Psoas muscle (tissue), 8 donors: ENCODE measurements around the gene MMP28. TPM values are rescaled to one million over a fixed set of nuclear protein-coding genes. Genes with fewer than 3 reads are reported as not detected.

ENCODE experiments used
- ATAC-seq, 4 donors: fragments of 200-7000 bp; cut with Tn5 transposase; one replicate each; pipeline ENCODE4 v1.9.1; 2020; ENCODE audit warnings: moderate library complexity in 3 of 4, mild to moderate bottlenecking in 2 of 4
- DNase-seq, 2 donors: peaks; one replicate each; pipeline ENCODE4 v3.0.0-alpha.2; 2020
- H3K27ac ChIP-seq: fragments of 200-600 bp; one replicate; pipeline ENCODE4 v1.8.0; 2022
- H3K27me3 ChIP-seq, 3 donors: fragments of 200-600 bp in 1 of 3; one replicate each; pipeline versions ENCODE4 v1.6.1 to v1.8.0; 2013 to 2022; ENCODE audit warnings: low read length in 2 of 3, mild to moderate bottlenecking in 2 of 3, moderate library complexity in 1 of 3; ENCODE audit not compliant: insufficient read depth in 3 of 3
- H3K36me3 ChIP-seq, 2 donors: fragments of 200-600 bp in 1 of 2; one replicate each; pipeline versions ENCODE4 v1.6.1 to v1.8.0; 2013 to 2022; ENCODE audit warnings: low read depth in 1 of 2, mild to moderate bottlenecking in 1 of 2, moderate library complexity in 1 of 2; ENCODE audit not compliant: insufficient read depth in 1 of 2
- H3K4me1 ChIP-seq: fragments of 200-600 bp; one replicate; pipeline ENCODE4 v1.8.0; 2022
- H3K4me3 ChIP-seq: fragments of 200-600 bp; one replicate; pipeline ENCODE4 v1.8.0; 2022; ENCODE audit warnings: mild to moderate bottlenecking
- H3K9me3 ChIP-seq: fragments of 200-600 bp; one replicate; pipeline ENCODE4 v1.8.0; 2022
- WGBS, 3 donors: extraction: QIAGEN DNeasy Blood & Tissue Kit; methylation state at CpG; one replicate each; pipeline versions ENCODE4 v1.1.6 to v1.1.7; 2013; 5-methylcytosine and 5-hydroxymethylcytosine counted together
- intact Hi-C, 2 donors: fragments of 100-400 bp; cut with DNase I; formaldehyde crosslinking; loops; one replicate each; pipeline versions ENCODE4 v1.11.0 to v1.14.2; 2022
- polyA plus RNA-seq, 3 donors: library from polyadenylated mRNA; stranded (reverse); fragments of 200-250 nt; gene quantifications; one replicate each; pipeline ENCODE4 v1.2.3, GENCODE V29; 2013
- total RNA-seq, 4 donors: library from RNA; stranded (reverse); fragmentation: NEBNext Ultra II Directional in 2 of 4; extraction: Animal tissue kit (Norgen Biotek cat#: 25700) in 2 of 4; gene quantifications; one replicate each; pipeline versions ENCODE4 v1.2.1 to v1.2.4, GENCODE V29; 2021 to 2023
- TF ChIP-seq, protein P1 (sequence below): fragments of 200-600 bp; IDR thresholded peaks from one replicate; pipeline ENCODE4 v1.8.0; 2022; ENCODE audit warnings: antibody characterized with exemption
- donor health status: healthy with polysubstance abuse.
- donor health status: DM: no; HTN: no; CAD: no; lungs with moderate emphysema.
- donor health status: Bipolar disorder and iron deficiency.
- donor health status: healthy.
- donor health status: DM: yes; HTN: yes; CAD: no.
- donor health status: DM: no; HTN: no; CAD: no.
- donor health status: DM: no; HTN: no; CAD: no.
- donor health status: DM: yes; HTN: yes; CAD: no.

The MMP28 gene
- total and polyA plus RNA-seq, 7 donors, result 0.61 to 5.5 (median 1.7) TPM

GRCh38 chr17:35738519-35739133, 56.8 kb downstream of the MMP28 start:
- H3K4me3 ChIP-seq, result no peak overlapping the region
- no peak overlapping the region for H3K27ac ChIP-seq
- H3K36me3 ChIP-seq, result no peaks in the 10 kb centered on the region
- ATAC-seq, result no peak
- WGBS, 3 donors, result 71 to 87% (median 76%) methylated on average over 5 of the region's 5 CpGs
- TF ChIP-seq, protein P1, sequence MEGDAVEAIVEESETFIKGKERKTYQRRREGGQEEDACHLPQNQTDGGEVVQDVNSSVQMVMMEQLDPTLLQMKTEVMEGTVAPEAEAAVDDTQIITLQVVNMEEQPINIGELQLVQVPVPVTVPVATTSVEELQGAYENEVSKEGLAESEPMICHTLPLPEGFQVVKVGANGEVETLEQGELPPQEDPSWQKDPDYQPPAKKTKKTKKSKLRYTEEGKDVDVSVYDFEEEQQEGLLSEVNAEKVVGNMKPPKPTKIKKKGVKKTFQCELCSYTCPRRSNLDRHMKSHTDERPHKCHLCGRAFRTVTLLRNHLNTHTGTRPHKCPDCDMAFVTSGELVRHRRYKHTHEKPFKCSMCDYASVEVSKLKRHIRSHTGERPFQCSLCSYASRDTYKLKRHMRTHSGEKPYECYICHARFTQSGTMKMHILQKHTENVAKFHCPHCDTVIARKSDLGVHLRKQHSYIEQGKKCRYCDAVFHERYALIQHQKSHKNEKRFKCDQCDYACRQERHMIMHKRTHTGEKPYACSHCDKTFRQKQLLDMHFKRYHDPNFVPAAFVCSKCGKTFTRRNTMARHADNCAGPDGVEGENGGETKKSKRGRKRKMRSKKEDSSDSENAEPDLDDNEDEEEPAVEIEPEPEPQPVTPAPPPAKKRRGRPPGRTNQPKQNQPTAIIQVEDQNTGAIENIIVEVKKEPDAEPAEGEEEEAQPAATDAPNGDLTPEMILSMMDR, result no peak
- H3K27me3 ChIP-seq, result peaks cover 0 to 6% (median 0%) of the 10 kb centered on the region in 3 donors
- intact Hi-C loops, result no loop called here
- H3K9me3 ChIP-seq, result no peaks in the 10 kb centered on the region
- H3K4me1 ChIP-seq, result peaks cover 13% of the 10 kb centered on the region
- no peak for DNase-seq

DNA sequence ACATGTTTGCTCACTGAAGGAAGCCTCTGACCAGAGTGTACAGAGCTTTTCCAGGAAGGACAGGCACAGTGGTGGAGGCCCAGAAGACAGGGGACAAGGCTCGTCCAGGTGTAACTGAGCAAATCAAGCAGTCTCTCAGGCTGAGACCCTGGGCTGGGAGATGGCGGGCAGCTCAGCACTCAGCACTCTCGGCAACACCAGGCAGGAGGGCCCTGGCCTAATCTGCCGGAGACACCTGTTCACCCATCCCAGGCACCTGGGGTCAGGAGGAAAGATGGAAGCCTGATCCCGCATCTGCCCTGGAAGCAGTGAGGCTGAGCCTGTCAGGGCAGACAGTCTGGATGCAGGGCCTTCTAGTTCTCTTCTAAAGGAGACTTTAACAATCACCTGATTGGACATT, 59.2 kb downstream of the MMP28 start:
- DNase-seq (no peak), ATAC-seq (no peak)
- Histone ChIP-seq H3K4me1 (peaks cover 5% of the 10 kb centered on the region), H3K27ac (no peak overlapping the region), H3K27me3 (peaks cover 0 to 4% (median 0%) of the 10 kb centered on the region in 3 donors), H3K36me3 (no peaks in the 10 kb centered on the region), H3K9me3 (no peaks in the 10 kb centered on the region), H3K4me3 (no peak overlapping the region)
- intact Hi-C loops, result no loop called here
- WGBS, 3 donors, result 84 to 89% (median 87%) methylated on average over 5 of the region's 5 CpGs
- TF ChIP-seq, protein P1, result no peak

GRCh38 chr17:35735036-35735805, 60.2 kb downstream of the MMP28 start:
- ATAC-seq (no peak), DNase-seq (no peak)
- H3K4me3 ChIP-seq, result no peak overlapping the region
- no peak overlapping the region for H3K27ac ChIP-seq
- peaks cover 0 to 4% (median 0%) of the 10 kb centered on the region in 3 donors for H3K27me3 ChIP-seq
- intact Hi-C loops, result no loop called here
- TF ChIP-seq, protein P1, result no peak
- peaks cover 6% of the 10 kb centered on the region for H3K4me1 ChIP-seq
- 81 to 86% (median 84%) methylated on average over 25 to 29 of the region's 29 CpGs for WGBS, 3 donors
- no peaks in the 10 kb centered on the region for H3K36me3 ChIP-seq
- no peaks in the 10 kb centered on the region for H3K9me3 ChIP-seq

DNA sequence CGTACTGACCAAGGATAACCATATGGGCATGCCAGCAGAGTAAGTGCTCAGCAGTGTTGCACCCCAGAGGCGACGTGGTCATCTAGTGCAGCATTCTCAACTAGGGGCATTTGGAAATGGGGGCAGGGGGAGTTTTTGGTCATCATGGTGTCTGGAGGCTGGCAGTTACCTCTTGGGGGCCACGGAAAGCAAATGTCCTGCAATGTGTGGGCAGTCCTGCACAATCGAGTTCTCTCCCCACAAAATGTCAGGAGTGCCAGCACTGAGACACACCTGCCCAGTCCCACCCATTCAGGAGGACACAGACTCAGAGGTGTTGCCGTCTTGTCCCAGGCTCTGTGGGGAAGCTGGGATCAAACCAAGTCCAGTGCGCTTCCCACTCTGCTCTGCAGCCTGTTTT, 61.0 kb downstream of the MMP28 start:
- WGBS, 3 donors, result 78 to 87% (median 83%) methylated on average over 7 of the region's 7 CpGs
- ATAC-seq, result no peak
- Histone ChIP-seq H3K27ac (no peak overlapping the region), H3K9me3 (no peaks in the 10 kb centered on the region), H3K36me3 (no peaks in the 10 kb centered on the region), H3K27me3 (peaks cover 0 to under 1% (median 0%) of the 10 kb centered on the region in 3 donors), H3K4me3 (no peak overlapping the region), H3K4me1 (peaks cover 6% of the 10 kb centered on the region)
- no peak for DNase-seq
- TF ChIP-seq, protein P1, result no peak
- intact Hi-C loops, result no loop called here
